Kidney (tissue), 14 donors: Measurements from ENCODE around the gene NTNG1. TPM values are rescaled to one million over a fixed set of nuclear protein-coding genes. Genes with fewer than 3 reads are reported as not detected.

ENCODE experiments used
- DNase-seq, 5 donors: peaks; one replicate each; pipeline ENCODE4 v3.0.0-alpha.2; 2013 to 2020
- FAIRE-seq: peaks from 2 replicates; lab custom pipeline; 2012; peaks lifted over from hg19 to GRCh38; lab: Jason Lieb, UNC
- H3K27ac ChIP-seq, 2 donors: one replicate each; pipeline ENCODE4 v1.7.0; 2013; ENCODE audit warnings: low read depth in 2 of 2, low read length in 2 of 2, inconsistent platforms in 1 of 2
- H3K27me3 ChIP-seq: one replicate; pipeline ENCODE4 v1.7.1; 2013; ENCODE audit warnings: low read length, inconsistent platforms; ENCODE audit not compliant: control insufficient read depth, insufficient read depth
- H3K36me3 ChIP-seq, 3 donors: one replicate each; pipeline versions ENCODE4 v1.7.0 to v1.7.1; 2013; ENCODE audit warnings: low read length in 3 of 3, control low read depth in 1 of 3, inconsistent platforms in 1 of 3; ENCODE audit not compliant: insufficient read depth in 3 of 3, control insufficient read depth in 2 of 3
- H3K4me1 ChIP-seq, 3 donors: one replicate each; pipeline versions ENCODE4 v1.7.0 to v1.7.1; 2013; ENCODE audit warnings: low read length in 3 of 3, inconsistent platforms in 1 of 3, low read depth in 1 of 3; ENCODE audit not compliant: control insufficient read depth in 2 of 3, insufficient read depth in 2 of 3
- H3K4me3 ChIP-seq, 3 donors: one replicate each; pipeline versions ENCODE4 v1.7.0 to v1.8.1; 2013; ENCODE audit warnings: low read length in 3 of 3, control low read depth in 1 of 3, inconsistent platforms in 1 of 3
- H3K9ac ChIP-seq, 3 donors: one replicate each; pipeline versions ENCODE4 v1.7.0 to v1.7.1; 2013; ENCODE audit warnings: low read length in 3 of 3, control low read depth in 1 of 3, inconsistent platforms in 1 of 3
- H3K9me3 ChIP-seq, 3 donors: one replicate each; pipeline versions ENCODE4 v1.7.0 to v1.7.1; 2013; ENCODE audit warnings: low read length in 3 of 3, control low read depth in 1 of 3, inconsistent platforms in 1 of 3; ENCODE audit not compliant: control insufficient read depth in 2 of 3, insufficient read depth in 1 of 3
- intact Hi-C: fragments of 100-400 bp; cut with DNase I; formaldehyde crosslinking; loops from one replicate; pipeline ENCODE4 v1.11.1; 2022
- polyA plus RNA-seq: library from polyadenylated mRNA; stranded (reverse); fragments of 350-450 nt; fragmentation: Illumina TruSeq; extraction: RNeasy Lipid Tissue Mini Kit (QIAGEN cat#74804); gene quantifications from one replicate; pipeline ENCODE4 v1.2.3, GENCODE V29; 2014; ENCODE audit warnings: low read depth, low replicate concordance; ENCODE audit not compliant: insufficient read depth
- total RNA-seq: library from RNA; stranded (reverse); fragmentation: NEBNext Ultra II Directional; extraction: Animal tissue kit (Norgen Biotek cat#: 25700); gene quantifications from one replicate; pipeline ENCODE4 v1.2.1, GENCODE V29; 2021
- TF ChIP-seq, protein P1 (sequence below): IDR thresholded peaks from 3 replicates; pipeline ENCODE4 v1.5.1; 2012; ENCODE audit warnings: mild to moderate bottlenecking, moderate library complexity, borderline replicate concordance; ENCODE audit not compliant: insufficient read depth; ENCODE audit errors: extremely low read depth
- donor health status: control.
- donor health status: control.
- donor health status: control.
- donor health status: control.
- donor health status: control.
- donor health status: DM: yes; HTN: yes; CAD: no.
- donor health status: Normal renal cell carcinoma (clear cell type).

NTNG1 gene
- total and polyA plus RNA-seq, 2 donors from 2014 or later, result 2.8 to 7.7 TPM

DNA sequence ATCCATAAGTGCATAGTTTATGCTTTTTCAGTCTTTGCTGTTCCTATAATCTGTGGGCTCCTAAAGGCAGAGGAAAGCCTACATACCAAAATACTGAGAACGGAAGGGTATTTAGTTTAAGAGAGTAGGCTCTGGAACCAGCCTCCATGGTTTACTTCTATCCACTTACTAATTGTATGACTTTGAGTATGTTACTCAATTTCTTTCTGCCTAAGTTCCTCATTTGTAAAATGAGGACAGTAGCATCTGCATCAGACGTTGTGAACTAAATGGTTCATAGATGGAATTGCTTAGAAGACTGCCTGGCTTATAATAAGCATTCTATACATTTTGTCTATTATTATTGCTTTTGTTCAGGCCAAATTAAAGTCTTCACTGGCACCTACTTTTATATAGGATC is 111.0 kb downstream of the NTNG1 start:
- H3K36me3 ChIP-seq, result no peaks in the 10 kb centered on the region
- H3K9me3 ChIP-seq, result no peaks in the 10 kb centered on the region
- no peak overlapping the region for H3K27ac ChIP-seq
- DNase-seq, result no peak
- intact Hi-C loops, result no loop called here
- TF ChIP-seq, protein P1, sequence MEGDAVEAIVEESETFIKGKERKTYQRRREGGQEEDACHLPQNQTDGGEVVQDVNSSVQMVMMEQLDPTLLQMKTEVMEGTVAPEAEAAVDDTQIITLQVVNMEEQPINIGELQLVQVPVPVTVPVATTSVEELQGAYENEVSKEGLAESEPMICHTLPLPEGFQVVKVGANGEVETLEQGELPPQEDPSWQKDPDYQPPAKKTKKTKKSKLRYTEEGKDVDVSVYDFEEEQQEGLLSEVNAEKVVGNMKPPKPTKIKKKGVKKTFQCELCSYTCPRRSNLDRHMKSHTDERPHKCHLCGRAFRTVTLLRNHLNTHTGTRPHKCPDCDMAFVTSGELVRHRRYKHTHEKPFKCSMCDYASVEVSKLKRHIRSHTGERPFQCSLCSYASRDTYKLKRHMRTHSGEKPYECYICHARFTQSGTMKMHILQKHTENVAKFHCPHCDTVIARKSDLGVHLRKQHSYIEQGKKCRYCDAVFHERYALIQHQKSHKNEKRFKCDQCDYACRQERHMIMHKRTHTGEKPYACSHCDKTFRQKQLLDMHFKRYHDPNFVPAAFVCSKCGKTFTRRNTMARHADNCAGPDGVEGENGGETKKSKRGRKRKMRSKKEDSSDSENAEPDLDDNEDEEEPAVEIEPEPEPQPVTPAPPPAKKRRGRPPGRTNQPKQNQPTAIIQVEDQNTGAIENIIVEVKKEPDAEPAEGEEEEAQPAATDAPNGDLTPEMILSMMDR, result no peak
- H3K4me3 ChIP-seq, result no peak overlapping the region
- H3K27me3 ChIP-seq, result no peaks in the 10 kb centered on the region
- FAIRE-seq, result no peak
- H3K9ac ChIP-seq, result no peak overlapping the region
- H3K4me1 ChIP-seq, result no peaks in the 10 kb centered on the region

DNA sequence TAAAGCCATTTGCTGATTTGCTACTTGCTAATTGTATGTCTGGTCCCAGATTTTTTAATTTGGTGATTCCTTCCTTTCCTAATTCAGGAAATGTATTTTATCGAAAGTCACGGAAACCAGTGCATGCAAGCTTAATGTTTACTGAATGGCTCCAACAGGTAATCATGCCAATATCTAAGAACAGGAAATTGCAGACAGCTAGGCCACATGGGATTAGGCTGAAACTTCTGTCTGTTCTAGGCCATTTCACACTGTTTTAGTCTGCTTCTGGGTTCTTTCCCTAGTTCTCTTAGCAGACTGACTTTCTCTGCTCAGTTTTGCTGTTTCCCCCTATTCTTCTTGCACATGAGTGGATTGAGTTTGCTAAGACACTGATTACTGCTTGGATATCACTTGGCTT is 111.4 kb downstream of the NTNG1 start:
- no peak overlapping the region for H3K27ac ChIP-seq
- DNase-seq, result no peak
- FAIRE-seq, result no peak
- H3K27me3 ChIP-seq, result no peaks in the 10 kb centered on the region
- TF ChIP-seq, protein P1, result no peak
- H3K4me3 ChIP-seq, result no peak overlapping the region
- intact Hi-C loops, result no loop called here
- H3K36me3 ChIP-seq, result no peaks in the 10 kb centered on the region
- H3K4me1 ChIP-seq, result no peaks in the 10 kb centered on the region
- H3K9ac ChIP-seq, result no peak overlapping the region
- H3K9me3 ChIP-seq, result no peaks in the 10 kb centered on the region

- FAIRE-seq (no peak), DNase-seq (no peak)
- Histone ChIP-seq H3K4me1 (no peaks in the 10 kb centered on the region), H3K27me3 (no peaks in the 10 kb centered on the region), H3K9me3 (no peaks in the 10 kb centered on the region), H3K36me3 (no peaks in the 10 kb centered on the region), H3K4me3 (no peak overlapping the region), H3K27ac (no peak overlapping the region), H3K9ac (no peak overlapping the region)
- TF ChIP-seq, protein P1, result no peak
- intact Hi-C loops, result no loop called here
These were observed 113.5 kb downstream of the NTNG1 start for GRCh38 chr1:107254306-107254705.

- DNase-seq (no peak), FAIRE-seq (no peak)
- Histone ChIP-seq H3K4me3 (no peak overlapping the region), H3K4me1 (no peaks in the 10 kb centered on the region), H3K27me3 (no peaks in the 10 kb centered on the region), H3K9ac (no peak overlapping the region), H3K36me3 (no peaks in the 10 kb centered on the region), H3K27ac (no peak overlapping the region), H3K9me3 (no peaks in the 10 kb centered on the region)
- TF ChIP-seq, protein P1, result no peak
- intact Hi-C loops, result no loop called here
These were observed 114.6 kb downstream of the NTNG1 start for GRCh38 chr1:107255469-107255868.
